Measurements from ENCODE around the gene SCAANT1. TPM values are rescaled to one million over a fixed set of nuclear protein-coding genes. Genes with fewer than 3 reads are reported as not detected.

The SCAANT1 gene
- total RNA-seq, 1 donor from 2014 or later, result not detected

DNA sequence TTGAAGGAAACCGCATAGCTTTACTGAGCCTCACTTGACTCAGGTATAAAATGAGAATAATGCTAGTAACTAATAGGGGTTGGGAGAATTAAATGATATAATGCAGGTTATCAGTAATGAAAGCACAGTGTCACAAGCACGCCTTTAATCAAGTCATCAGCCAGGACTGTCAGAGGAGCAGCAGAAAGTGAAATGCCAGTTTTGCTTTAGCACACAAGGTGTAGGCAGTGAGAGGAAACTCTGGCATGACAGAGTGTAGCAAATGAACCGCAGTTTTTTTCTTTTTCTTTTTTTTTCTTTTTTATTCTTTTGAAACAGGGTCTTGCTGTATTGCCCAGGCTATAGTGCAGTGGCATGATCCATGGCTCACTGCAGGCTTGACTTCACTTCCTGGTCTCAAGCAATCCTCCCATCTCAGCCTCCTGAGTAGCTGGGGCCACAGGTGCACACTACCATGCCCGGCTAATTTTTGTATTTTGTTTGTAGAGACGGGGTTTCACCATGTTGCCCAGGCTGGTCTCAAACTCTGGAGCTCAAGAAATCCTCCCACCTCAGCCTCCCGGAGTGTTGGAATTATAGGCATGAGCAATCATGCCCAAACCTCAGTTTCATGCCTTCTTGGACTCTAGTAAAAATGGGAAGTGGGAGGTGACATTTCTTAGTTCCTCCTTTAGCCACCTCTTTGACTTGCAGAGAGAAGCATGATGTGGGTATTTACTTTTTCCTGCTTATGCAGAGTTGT is 9.7 kb upstream of the SCAANT1 start:
- TF ChIP-seq, protein P1, sequence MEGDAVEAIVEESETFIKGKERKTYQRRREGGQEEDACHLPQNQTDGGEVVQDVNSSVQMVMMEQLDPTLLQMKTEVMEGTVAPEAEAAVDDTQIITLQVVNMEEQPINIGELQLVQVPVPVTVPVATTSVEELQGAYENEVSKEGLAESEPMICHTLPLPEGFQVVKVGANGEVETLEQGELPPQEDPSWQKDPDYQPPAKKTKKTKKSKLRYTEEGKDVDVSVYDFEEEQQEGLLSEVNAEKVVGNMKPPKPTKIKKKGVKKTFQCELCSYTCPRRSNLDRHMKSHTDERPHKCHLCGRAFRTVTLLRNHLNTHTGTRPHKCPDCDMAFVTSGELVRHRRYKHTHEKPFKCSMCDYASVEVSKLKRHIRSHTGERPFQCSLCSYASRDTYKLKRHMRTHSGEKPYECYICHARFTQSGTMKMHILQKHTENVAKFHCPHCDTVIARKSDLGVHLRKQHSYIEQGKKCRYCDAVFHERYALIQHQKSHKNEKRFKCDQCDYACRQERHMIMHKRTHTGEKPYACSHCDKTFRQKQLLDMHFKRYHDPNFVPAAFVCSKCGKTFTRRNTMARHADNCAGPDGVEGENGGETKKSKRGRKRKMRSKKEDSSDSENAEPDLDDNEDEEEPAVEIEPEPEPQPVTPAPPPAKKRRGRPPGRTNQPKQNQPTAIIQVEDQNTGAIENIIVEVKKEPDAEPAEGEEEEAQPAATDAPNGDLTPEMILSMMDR (IDR thresholded peaks at IDR 0.05; ENCODE audit: unreplicated experiment), result no peak
- no peak overlapping the region for H3K4me3 Mint-ChIP-seq
- H3K27me3 Mint-ChIP-seq (ENCODE audit: low read depth), result no peaks in the 10 kb centered on the region
- H3K4me1 Mint-ChIP-seq, result peaks cover 3% of the 10 kb centered on the region
- DNase-seq (ENCODE audit: low spot score in 2 of 2, unreplicated experiment in 2 of 2), result no peak
- peaks cover 52% of the 10 kb centered on the region for H3K36me3 Mint-ChIP-seq
- H3K9me3 Mint-ChIP-seq, result peaks cover 18% of the 10 kb centered on the region
- H3K27ac Mint-ChIP-seq, result no peak overlapping the region

DNA sequence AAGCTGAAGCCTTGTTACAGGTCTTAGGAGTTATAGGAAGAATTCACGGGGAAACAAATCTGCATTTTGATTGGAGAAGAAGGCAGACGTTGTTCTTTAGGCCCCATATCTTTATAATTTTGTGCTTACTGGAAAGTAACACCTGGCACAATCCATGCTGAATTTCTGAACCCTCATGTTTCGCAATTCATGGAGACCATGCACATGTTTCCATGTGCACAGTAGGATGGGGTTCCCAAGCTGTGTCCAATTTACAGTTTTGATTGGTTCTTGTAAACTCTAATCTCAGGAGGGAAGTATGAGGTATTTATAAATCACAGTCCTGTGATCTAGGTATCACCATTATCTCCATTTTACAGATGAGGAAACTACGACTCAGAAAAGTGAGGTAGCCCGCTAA is 7.8 kb upstream of the SCAANT1 start:
- H3K27ac Mint-ChIP-seq, result no peak overlapping the region
- peaks cover 3% of the 10 kb centered on the region for H3K4me1 Mint-ChIP-seq
- H3K36me3 Mint-ChIP-seq, result peaks cover 43% of the 10 kb centered on the region
- no peaks in the 10 kb centered on the region for H3K27me3 Mint-ChIP-seq (ENCODE audit: low read depth)
- TF ChIP-seq, protein P1 (IDR thresholded peaks at IDR 0.05; ENCODE audit: unreplicated experiment), result no peak
- H3K4me3 Mint-ChIP-seq, result no peak overlapping the region
- DNase-seq (ENCODE audit: low spot score in 2 of 2, unreplicated experiment in 2 of 2), result no peak
- peaks cover 7% of the 10 kb centered on the region for H3K9me3 Mint-ChIP-seq

DNA sequence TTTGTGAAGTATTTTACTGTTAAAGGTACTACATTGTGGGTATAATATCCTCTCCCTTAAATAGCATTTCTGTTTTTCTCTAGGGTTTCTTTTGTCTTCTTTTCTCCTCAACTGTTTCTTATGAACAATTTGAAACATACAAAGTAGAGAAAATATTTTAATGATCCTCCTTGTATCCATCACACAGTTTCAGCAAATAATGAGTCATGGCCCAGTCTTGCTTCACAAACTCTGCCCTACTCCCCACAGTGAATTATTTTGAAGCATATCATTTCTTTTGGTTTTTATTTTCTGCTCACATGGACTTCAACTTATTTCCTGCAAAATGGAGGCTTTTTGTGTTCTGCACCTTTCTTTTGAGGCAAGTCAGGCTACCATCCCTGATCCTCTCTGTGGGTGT is 6.1 kb upstream of the SCAANT1 start:
- no peak for DNase-seq (ENCODE audit: low spot score in 2 of 2, unreplicated experiment in 2 of 2)
- H3K27me3 Mint-ChIP-seq (ENCODE audit: low read depth), result no peaks in the 10 kb centered on the region
- TF ChIP-seq, protein P1 (IDR thresholded peaks at IDR 0.05; ENCODE audit: unreplicated experiment), result no peak
- H3K36me3 Mint-ChIP-seq, result peaks cover 28% of the 10 kb centered on the region
- H3K4me3 Mint-ChIP-seq, result no peak overlapping the region
- H3K4me1 Mint-ChIP-seq, result peaks cover 14% of the 10 kb centered on the region
- H3K9me3 Mint-ChIP-seq, result no peaks in the 10 kb centered on the region
- H3K27ac Mint-ChIP-seq, result no peak overlapping the region

DNA sequence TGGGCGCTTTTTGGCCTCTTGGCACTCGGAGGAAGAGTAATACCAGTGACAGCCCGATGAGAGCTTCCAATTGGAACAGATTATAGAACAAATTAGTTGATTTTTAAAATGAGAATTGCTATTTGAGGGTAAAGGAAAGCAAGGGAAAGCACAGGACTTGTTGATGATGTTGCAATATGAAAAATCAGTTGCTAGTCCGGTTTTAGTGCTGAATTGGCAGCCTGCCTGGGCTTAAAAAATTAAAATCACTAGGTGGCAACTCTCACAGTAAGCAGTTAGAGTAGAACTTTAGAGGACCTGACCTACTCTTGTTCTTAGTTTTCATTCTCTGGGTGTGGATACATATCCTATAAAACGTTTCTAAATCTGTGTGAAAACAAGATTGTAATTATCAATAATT is 2.1 kb upstream of the SCAANT1 start:
- H3K9me3 Mint-ChIP-seq, result no peaks in the 10 kb centered on the region
- peak overlapping the region; percentile 86 for H3K4me3 Mint-ChIP-seq
- DNase-seq (ENCODE audit: low spot score in 2 of 2, unreplicated experiment in 2 of 2), result no peak
- no peak overlapping the region for H3K27ac Mint-ChIP-seq
- H3K4me1 Mint-ChIP-seq, result peaks cover 24% of the 10 kb centered on the region
- TF ChIP-seq, protein P1 (IDR thresholded peaks at IDR 0.05; ENCODE audit: unreplicated experiment), result no peak
- H3K36me3 Mint-ChIP-seq, result peaks cover 17% of the 10 kb centered on the region
- no peaks in the 10 kb centered on the region for H3K27me3 Mint-ChIP-seq (ENCODE audit: low read depth)

DNA sequence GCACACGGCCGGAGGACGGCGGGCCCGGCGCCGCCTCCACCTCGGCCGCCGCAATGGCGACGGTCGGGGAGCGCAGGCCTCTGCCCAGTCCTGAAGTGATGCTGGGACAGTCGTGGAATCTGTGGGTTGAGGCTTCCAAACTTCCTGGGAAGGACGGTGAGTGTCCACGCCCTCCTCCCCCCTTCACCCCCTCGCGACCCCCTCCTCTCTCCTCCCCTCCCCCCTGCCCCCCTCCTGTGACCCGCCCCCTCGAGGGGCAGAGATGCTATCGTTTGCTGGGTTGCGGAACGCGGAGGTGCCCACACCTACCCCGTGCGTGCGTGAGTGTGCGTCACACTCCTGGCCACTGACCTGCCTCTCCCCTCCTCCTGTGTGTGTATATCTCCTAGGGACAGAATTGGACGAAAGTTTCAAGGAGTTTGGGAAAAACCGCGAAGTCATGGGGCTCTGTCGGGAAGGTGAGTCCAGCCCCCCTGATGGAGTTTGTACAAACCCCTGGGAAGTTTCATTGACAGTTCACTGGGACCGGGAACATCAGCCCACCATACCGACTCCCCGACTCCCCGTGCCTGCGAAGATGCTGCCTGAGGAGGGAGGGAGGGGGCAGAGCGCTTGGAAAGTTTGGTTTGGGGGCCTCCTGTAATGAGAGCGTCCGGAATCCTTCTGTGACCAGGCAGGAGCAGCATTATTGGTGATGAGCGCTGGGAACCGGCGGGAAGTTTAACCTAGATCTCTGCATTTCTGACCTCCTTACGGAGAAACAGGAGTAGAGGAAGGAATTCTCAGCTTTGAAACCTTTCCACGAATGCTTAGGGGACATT is 795 bp upstream of the SCAANT1 start:
- peak in 1 of 2 experiments; percentile 44 for DNase-seq (ENCODE audit: low spot score in 2 of 2, unreplicated experiment in 2 of 2)
- Mint-ChIP-seq H3K9me3 (no peaks in the 10 kb centered on the region), H3K4me3 (peak overlapping the region; percentile 86), H3K27me3 (ENCODE audit: low read depth) (no peaks in the 10 kb centered on the region), H3K27ac (peak overlapping the region; percentile 96), H3K4me1 (peaks cover 24% of the 10 kb centered on the region), H3K36me3 (peaks cover 17% of the 10 kb centered on the region)
- TF ChIP-seq, protein P1 (IDR thresholded peaks at IDR 0.05; ENCODE audit: unreplicated experiment), result no peak

All from mesothelial cell of epicardium (in vitro differentiated cells).